HG02884 (cell line): ENCODE results near the gene ZNF81.
A peak's percentile ranks its signal among the peaks of the same experiment; 100 is the strongest.
"Not testable (repeated sequence)": the region's sequence is repeated elsewhere in the genome, so short reads cannot be mapped to it uniquely, and the experiment has no call there.

Source experiments
- ATAC-seq: cut with Tn5 transposase; IDR thresholded peaks from one replicate; pipeline ENCODE4 v1.9.1; 2021; ENCODE audit warnings: mild to moderate bottlenecking, moderate library complexity; ENCODE audit not compliant: unreplicated experiment

ZNF81 gene

GRCh38 chrX:47836164-47837072 lies at the start of gene ZNF81:
ZNF81 (plus strand) TSS chrX:47836902; CDS start chrX:47846268, 9,366 bp downstream.
- ATAC-seq: peak; percentile 94

GRCh38 chrX:47796433-47796906 lies 40.2 kb upstream of the ZNF81 start:
- ATAC-seq: no peak

DNA sequence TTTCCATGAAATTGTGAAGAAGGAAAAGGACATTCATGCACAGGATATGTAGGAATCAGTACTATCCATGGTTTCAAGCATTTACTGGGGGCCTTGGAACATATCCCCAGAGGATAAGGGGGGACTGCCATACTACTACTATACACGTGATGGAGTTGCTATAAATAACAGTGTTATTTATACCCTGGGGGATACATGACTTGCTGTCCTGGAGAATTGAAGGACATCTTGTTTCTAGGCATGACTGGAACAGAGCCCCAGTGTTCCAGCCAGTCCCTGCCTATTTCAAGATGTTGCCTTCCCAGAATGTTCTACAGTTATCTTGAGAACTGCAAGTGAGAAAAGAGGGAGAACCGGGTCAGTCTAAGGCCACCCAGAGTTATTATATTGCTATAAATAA lies 39.6 kb upstream of the ZNF81 start:
- no peak for ATAC-seq

GRCh38 chrX:47798861-47799260 lies 37.8 kb upstream of the ZNF81 start:
- ATAC-seq: no peak

DNA sequence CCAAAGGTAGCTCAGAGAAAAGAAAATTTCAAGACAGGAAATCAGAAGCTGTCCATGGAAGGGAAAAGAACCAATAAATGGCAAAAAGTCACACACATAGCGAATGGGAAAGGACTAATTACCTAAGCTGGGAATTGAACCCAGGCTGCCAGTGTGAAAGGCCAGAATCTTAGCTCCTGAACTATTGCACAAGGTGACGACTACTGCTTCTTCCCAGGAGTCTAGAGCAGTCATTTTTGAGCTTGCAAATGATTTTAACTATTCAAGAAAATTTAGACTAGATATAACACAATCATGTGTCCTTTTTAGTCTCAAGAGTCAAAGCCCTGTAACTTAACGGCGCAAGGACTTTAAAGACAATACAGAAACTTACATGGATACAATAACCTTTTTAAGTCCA lies 34.1 kb upstream of the ZNF81 start:
- ATAC-seq: no peak

- not testable (repeated sequence) for ATAC-seq
Measured at GRCh38 chrX:47803103-47803502, 33.6 kb upstream of the ZNF81 start.

DNA sequence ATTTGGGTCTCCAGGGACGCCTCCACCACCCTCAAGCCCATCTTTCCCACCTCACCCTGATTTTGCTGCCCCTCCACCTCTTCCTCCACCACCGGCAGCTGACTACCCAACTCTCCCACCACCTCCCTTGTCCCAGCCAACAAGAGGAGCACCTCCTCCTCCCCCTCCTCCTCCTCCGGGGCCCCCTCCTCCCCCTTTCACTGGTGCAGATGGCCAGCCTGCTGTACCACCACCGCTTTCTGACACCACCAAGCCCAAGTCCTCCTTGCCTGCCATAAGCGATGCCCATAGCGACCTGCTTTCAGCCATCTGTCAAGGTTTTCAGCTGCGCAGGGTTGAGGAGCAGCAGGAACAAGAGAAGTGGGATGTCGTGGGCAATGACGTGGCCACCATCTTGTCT lies 32.4 kb upstream of the ZNF81 start:
- ATAC-seq: no peak

GRCh38 chrX:47805844-47806243 lies 30.9 kb upstream of the ZNF81 start:
- ATAC-seq: not testable (repeated sequence)

DNA sequence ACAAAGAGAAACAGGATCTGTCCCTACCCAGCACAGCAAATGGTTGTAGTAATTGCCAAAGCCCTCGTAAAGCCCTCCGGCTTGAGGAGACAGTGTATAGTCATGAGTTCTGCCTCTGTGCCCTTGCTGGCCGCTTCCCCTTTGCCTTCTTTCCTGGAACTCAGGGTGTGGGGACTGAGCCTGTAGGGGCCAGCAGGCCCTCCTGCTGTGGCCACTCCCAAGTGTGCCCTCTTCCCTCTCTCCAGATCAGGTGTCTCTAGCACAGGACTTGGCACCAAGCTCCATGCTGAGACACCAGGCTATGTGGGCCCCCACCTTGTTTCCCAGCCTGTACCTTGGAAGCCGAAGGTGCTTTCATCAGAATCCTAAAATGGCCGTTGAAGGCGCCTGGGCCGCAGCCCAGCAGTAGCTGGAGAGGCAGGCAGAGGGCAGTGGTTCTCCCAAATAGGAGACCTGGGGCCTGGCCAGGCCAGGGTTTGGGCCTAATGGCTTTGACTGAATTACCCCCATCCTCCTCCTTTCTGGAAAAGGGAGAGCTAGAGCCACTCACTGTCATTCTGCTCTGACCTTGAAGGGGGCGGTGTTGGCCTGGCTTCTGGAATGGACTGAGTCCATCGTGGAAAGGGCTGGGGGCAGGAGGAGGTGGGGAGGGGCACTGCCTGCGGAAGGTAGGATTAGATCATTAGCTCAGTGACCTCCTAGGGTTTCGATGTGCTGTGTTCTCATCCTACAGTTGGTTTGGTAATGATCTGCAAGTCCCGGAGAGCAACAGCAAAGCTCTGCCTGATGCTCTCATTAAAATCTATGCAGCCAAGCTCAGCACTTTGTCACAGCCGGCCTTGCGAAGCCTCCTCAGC lies 30.1 kb upstream of the ZNF81 start:
- ATAC-seq: not testable (repeated sequence)

DNA sequence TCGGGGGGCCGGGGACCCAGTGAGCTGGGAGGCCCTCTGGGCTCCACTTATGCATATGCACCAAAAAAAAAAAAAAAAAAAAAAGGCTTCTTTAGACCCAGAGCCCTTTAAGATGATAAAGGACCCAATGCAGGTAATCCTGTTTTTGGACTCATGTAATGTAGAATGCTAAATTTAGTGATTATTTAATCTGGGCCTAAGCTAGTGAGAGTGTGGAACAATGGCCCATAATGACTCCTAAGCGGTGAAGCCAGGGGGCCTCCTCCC lies 29.5 kb upstream of the ZNF81 start:
- not testable (repeated sequence) for ATAC-seq

DNA sequence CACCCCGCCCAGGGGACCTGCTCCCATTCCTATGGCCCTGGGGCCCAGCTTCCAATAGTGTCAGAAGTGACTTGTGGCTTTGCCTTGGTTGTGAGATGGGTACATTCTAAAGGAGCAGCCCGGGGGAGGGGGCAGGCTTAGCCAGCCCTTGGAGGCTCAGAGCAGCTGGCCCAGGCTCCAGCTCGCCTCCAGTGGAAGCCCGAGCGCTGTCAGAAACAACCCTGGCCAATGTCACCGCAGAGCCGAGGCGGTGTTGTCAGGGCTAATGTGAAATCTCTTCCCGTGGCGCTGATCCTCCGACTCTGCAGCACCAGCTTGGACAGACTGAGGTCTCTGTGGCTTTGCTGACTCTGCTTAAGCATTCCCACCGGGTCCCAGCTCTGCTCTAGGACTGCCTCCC lies 29.2 kb upstream of the ZNF81 start:
- no peak for ATAC-seq

GRCh38 chrX:47808904-47809788 lies 27.6 kb upstream of the ZNF81 start:
- no peak for ATAC-seq

DNA sequence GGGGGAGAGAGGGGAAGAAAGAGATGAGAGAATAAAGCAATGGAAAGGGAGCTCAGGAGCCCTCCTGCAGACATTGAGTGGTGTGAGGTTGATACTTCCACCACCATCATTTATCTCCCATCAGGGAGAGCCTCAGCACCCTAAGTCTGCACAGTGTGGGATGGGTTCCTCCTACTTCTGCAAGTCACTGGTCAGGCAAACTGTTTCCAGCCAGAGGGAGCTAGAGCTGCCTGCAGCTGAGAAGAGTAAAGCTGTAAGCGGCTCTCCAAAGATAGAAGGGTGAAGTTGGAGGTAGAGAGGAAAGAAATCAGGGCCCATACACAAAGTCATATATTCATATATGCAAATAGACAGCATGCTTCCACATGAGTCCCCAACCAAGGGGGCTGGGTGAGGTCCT lies 21.9 kb upstream of the ZNF81 start:
- ATAC-seq: no peak

DNA sequence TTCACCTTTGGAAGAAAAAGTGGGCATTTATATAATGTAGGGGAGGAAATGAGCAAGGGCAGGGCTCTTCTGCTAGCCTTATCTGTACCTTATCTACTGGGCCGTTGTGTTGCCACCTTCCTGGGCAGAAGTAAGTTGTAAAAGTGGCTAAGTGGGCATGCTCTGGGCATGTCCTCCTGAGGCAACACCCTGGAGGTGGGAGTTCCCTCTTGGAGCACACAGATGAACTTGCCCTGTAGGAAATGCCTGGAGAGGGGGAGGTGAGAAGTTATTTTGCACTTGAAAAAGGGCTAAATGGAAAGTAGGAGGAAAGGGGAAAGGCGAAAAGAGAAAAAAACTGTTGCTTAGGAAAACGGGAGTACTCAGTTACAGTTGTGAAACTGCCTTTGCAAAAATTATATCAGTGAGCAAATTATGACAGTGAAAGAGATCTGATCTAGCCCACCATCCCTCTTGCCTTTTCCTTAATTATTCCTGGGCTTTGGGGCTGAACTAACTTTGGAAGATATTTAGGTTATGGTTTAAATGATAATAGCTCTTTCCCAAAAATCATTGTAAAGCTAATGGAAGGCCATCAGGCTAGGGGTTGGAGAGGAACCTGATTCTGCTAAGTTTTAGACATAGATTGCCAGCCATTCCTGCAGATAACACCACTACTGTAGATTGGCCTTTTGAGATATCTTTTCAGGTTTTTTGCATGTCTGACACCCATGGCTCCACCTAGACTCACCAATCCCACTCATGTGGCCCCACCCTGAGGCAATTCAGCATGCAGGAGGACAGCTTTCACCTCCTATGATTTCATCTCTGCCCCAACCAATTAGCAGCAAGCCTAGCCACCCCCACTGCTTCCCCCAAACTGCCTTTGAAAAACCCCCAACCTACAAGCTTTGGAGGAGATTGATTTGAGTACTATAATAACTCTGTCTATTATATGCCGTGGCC lies 20.5 kb upstream of the ZNF81 start:
- ATAC-seq: no peak

GRCh38 chrX:47817421-47817820 lies 19.3 kb upstream of the ZNF81 start:
- ATAC-seq: no peak

GRCh38 chrX:47817897-47818296 lies 18.8 kb upstream of the ZNF81 start:
- ATAC-seq: no peak

- no peak for ATAC-seq
Measured at GRCh38 chrX:47828984-47829383, 7.7 kb upstream of the ZNF81 start.

DNA sequence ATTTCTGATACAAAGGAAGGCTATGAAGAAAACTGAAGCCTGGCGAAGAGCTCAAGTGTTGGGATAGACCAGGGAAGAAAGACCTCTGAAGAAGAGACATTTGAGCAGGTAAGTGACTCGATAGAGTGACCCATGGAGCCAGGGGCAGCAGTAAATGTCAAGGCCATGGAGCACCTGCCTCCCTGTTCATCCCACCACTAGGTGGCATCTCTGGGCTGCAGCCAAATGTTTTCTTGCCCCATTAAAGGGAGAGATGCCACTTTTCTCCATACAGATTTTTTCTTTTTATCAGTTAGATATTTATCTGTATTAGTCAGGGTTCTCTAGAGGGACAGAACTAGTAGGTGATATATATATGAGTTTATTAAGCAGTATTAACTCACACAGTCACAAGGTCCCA lies 4.9 kb upstream of the ZNF81 start:
- ATAC-seq: no peak

- ATAC-seq: no peak
Measured at GRCh38 chrX:47838361-47838760, 1.7 kb downstream of the ZNF81 start.

DNA sequence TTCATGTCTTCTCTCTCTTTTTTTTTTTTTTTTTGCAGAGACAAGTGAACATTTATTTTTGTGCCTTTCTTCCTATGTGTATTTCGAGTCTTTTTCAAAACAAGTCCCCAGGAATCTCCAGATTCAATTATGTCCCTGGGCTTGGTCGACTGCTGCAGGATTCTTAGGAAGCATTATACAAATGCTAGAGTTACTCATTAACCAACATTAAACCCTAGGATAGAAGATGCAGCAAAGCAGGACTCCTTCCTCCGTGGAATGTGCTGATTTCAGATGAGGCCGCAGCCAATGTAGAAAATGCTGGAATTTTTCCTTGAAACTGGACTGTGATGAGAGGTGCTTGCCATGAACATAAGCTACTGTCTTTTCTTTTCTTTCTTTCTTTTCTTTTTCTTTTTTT lies 3.4 kb downstream of the ZNF81 start:
- ATAC-seq: no peak
